ENCODE results near the gene MLST8. TPM values are rescaled to one million over a fixed set of nuclear protein-coding genes. Genes with fewer than 3 reads are reported as not detected.
A peak's percentile ranks its signal among the peaks of the same experiment; 100 is the strongest.
"Not testable (repeated sequence)": the region's sequence is repeated elsewhere in the genome, so short reads cannot be mapped to it uniquely, and the experiment has no call there.

The MLST8 gene
- total RNA-seq, 2 donors from 2014 or later, result 26.7 to 31.4 TPM

- DNase-seq; intact Hi-C loops (cut with DNase I, micrococcal nuclease); ATAC-seq: not testable (repeated sequence)
These were observed 2.0 kb upstream of the MLST8 start for GRCh38 chr16:2203119-2203688.

- intact Hi-C loops (cut with DNase I, micrococcal nuclease), result no loop called here
- DNase-seq (peak in 1 of 2 donors; percentile 33), ATAC-seq (no peak)
These were observed 694 bp upstream of the MLST8 start for GRCh38 chr16:2204416-2205103.

- peak; percentile 23 for ATAC-seq
- peak in 1 of 2 donors; percentile 71 for DNase-seq
- intact Hi-C loops (cut with DNase I, micrococcal nuclease), result no loop called here
These were observed 686 bp downstream of the MLST8 start for GRCh38 chr16:2205967-2206313.

- intact Hi-C loops (cut with DNase I, micrococcal nuclease), result no loop called here
- no peak for DNase-seq
- no peak for ATAC-seq
These were observed 1.1 kb downstream of the MLST8 start for GRCh38 chr16:2206420-2206779.

- ATAC-seq (no peak), DNase-seq (no peak)
- intact Hi-C loops (cut with DNase I, micrococcal nuclease), result no loop called here
These were observed 1.7 kb downstream of the MLST8 start for GRCh38 chr16:2206780-2207433.

- ATAC-seq, result no peak
- intact Hi-C loops (cut with DNase I, micrococcal nuclease), result no loop called here
- DNase-seq, result no peak
These were observed 2.6 kb downstream of the MLST8 start for GRCh38 chr16:2207872-2208271.

GRCh38 chr16:2208308-2208707, 3.1 kb downstream of the MLST8 start:
- DNase-seq, result no peak
- no peak for ATAC-seq
- intact Hi-C loops (cut with DNase I, micrococcal nuclease), result no loop called here

GRCh38 chr16:2208772-2209171, 3.5 kb downstream of the MLST8 start:
- intact Hi-C loops (cut with DNase I, micrococcal nuclease), result no loop called here
- ATAC-seq (no peak), DNase-seq (no peak)

GRCh38 chr16:2209258-2210008, 4.2 kb downstream of the MLST8 start:
- no peak for DNase-seq
- ATAC-seq, result no peak
- intact Hi-C loops (cut with DNase I, micrococcal nuclease), result no loop called here

- DNase-seq, result no peak
These were observed 4.7 kb downstream of the MLST8 start for GRCh38 chr16:2210009-2210332.

GRCh38 chr16:2210386-2211365, 5.4 kb downstream of the MLST8 start, which contains the start of gene BRICD5:
Gene BRICD5, minus strand, starts transcription at chr16:2210863. Its CDS starts 30 bp downstream, at chr16:2210833.
- no peak for ATAC-seq
- no peak for DNase-seq
- intact Hi-C loops (cut with DNase I, micrococcal nuclease), result no loop called here

More at GRCh38 chr16:2210009-2210332, 4.7 kb downstream of the MLST8 start:
- intact Hi-C loops (cut with DNase I, micrococcal nuclease), result no loop called here
- ATAC-seq, result no peak

- intact Hi-C loops (cut with DNase I, micrococcal nuclease), result no loop called here
- ATAC-seq (no peak), DNase-seq (no peak)
These were observed 6.7 kb downstream of the MLST8 start for GRCh38 chr16:2211923-2212347.

GRCh38 chr16:2212362-2213324, 7.4 kb downstream of the MLST8 start:
- intact Hi-C loops (cut with DNase I, micrococcal nuclease), result no loop called here
- no peak for DNase-seq
- ATAC-seq, result peak; percentile 27

GRCh38 chr16:2213817-2214718, 8.8 kb downstream of the MLST8 start:
- ATAC-seq, result no peak
- intact Hi-C loops (cut with DNase I, micrococcal nuclease), result no loop called here
- no peak for DNase-seq

GRCh38 chr16:2214719-2214968, 9.4 kb downstream of the MLST8 start, which contains the start of gene PGP:
Gene PGP, minus strand, starts transcription at chr16:2214840. Its CDS starts 63 bp downstream, at chr16:2214777.
- ATAC-seq, result no peak

GRCh38 chr16:2216330-2216729, 11.1 kb downstream of the MLST8 start:
- ATAC-seq, result no peak
- intact Hi-C loops (cut with DNase I, micrococcal nuclease), result no loop called here
- DNase-seq, result no peak

More at GRCh38 chr16:2214719-2214968, 9.4 kb downstream of the MLST8 start, which contains the start of gene PGP:
- no peak for DNase-seq
- intact Hi-C loops (cut with DNase I, micrococcal nuclease), result no loop called here
